GM12865 (cell line): ENCODE measurements around the gene ATP2B2.
A peak's percentile ranks its signal among the peaks of the same experiment; 100 is the strongest.

ENCODE experiments used
- DNase-seq: peaks from one replicate; pipeline ENCODE4 v3.0.0; 2010; ENCODE audit warnings: low read depth
- H3K4me3 ChIP-seq: 2 replicates; pipeline ENCODE4 v1.5.1; 2011; ENCODE audit warnings: mild to moderate bottlenecking, low read depth, low read length, control low read depth
- TF ChIP-seq, protein P1 (sequence below): IDR thresholded peaks from 2 replicates; pipeline ENCODE4 v1.5.1; 2011; ENCODE audit warnings: low read length, control low read depth, low read depth, inconsistent platforms; ENCODE audit not compliant: insufficient read depth; ENCODE audit errors: missing control alignments

ATP2B2 gene

GRCh38 chr3:10483364-10483675, 22.1 kb downstream of the ATP2B2 start:
- DNase-seq, result no peak
- H3K4me3 ChIP-seq, result no peak overlapping the region
- TF ChIP-seq, protein P1, sequence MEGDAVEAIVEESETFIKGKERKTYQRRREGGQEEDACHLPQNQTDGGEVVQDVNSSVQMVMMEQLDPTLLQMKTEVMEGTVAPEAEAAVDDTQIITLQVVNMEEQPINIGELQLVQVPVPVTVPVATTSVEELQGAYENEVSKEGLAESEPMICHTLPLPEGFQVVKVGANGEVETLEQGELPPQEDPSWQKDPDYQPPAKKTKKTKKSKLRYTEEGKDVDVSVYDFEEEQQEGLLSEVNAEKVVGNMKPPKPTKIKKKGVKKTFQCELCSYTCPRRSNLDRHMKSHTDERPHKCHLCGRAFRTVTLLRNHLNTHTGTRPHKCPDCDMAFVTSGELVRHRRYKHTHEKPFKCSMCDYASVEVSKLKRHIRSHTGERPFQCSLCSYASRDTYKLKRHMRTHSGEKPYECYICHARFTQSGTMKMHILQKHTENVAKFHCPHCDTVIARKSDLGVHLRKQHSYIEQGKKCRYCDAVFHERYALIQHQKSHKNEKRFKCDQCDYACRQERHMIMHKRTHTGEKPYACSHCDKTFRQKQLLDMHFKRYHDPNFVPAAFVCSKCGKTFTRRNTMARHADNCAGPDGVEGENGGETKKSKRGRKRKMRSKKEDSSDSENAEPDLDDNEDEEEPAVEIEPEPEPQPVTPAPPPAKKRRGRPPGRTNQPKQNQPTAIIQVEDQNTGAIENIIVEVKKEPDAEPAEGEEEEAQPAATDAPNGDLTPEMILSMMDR, result no peak

DNA sequence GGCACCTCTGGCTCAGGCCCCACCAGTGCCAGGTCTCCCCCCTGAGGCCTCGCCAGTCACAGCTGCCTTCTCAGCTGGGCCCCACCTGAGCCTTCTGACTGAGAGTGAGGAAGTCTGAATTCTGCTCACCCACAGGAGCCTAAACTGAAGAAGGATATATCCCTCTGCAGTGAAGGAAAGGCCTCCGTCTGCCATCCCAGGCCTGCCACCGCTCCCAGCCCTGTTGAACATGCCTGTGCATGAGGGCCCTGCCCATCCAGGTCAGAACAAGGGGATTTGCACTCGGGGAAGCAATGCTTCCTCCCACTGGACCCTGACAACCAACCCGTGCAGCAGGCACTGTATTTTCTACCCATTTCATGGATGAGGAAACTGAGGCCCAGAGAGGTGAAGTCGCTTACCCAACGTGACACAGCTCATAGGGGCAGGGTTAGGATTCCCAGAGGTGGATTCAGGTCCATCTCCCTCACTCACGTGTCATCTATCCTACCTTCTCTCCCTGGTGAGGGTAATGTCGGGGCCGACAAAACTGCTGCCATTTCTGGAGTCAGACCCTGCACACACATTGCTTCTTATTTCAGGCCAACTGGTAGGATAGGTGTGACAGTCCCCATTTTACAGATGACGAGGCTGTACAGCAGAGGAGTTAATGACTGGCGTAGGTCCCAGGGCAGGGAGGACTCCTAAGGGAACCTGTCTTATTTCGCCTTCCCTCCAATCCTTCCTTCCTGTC, 22.6 kb downstream of the ATP2B2 start:
- TF ChIP-seq, protein P1, result no peak
- H3K4me3 ChIP-seq, result no peak overlapping the region
- no peak for DNase-seq

- no peak overlapping the region for H3K4me3 ChIP-seq
- DNase-seq, result no peak
- TF ChIP-seq, protein P1, result no peak
These were observed 24.5 kb downstream of the ATP2B2 start for GRCh38 chr3:10480871-10481378.

GRCh38 chr3:10479311-10479710, 26.1 kb downstream of the ATP2B2 start:
- no peak overlapping the region for H3K4me3 ChIP-seq
- DNase-seq, result no peak
- TF ChIP-seq, protein P1, result no peak

GRCh38 chr3:10475983-10476382, 29.4 kb downstream of the ATP2B2 start:
- TF ChIP-seq, protein P1, result no peak
- no peak for DNase-seq
- H3K4me3 ChIP-seq, result no peak overlapping the region

- peak; percentile 36 for DNase-seq
- H3K4me3 ChIP-seq, result no peak overlapping the region
- TF ChIP-seq, protein P1, result no peak
These were observed 30.5 kb downstream of the ATP2B2 start for GRCh38 chr3:10474847-10475246.

GRCh38 chr3:10474275-10474646, 31.1 kb downstream of the ATP2B2 start:
- no peak overlapping the region for H3K4me3 ChIP-seq
- TF ChIP-seq, protein P1, result no peak
- no peak for DNase-seq
